ENCODE data around the gene CACNA1F.

The CACNA1F gene

GRCh38 chrX:49233176-49233575 is at the start of gene CACNA1F:
TSS of gene CACNA1F (minus strand) at chrX:49233340. CDS start at chrX:49233309, 31 bp downstream.
- DNase-seq, result no peak

GRCh38 chrX:49282647-49283011 is 49.5 kb upstream of the CACNA1F start:
- DNase-seq, result peak; percentile 13

- no peak for DNase-seq
Observed at GRCh38 chrX:49278081-49278480, 44.9 kb upstream of the CACNA1F start.

- no peak for DNase-seq
Observed at GRCh38 chrX:49277535-49277830, 44.3 kb upstream of the CACNA1F start.

- DNase-seq, result no peak
Observed at GRCh38 chrX:49276671-49277534, 43.8 kb upstream of the CACNA1F start.

- DNase-seq, result no peak
Observed at GRCh38 chrX:49276207-49276606, 43.1 kb upstream of the CACNA1F start.

GRCh38 chrX:49273181-49273727 is 40.1 kb upstream of the CACNA1F start:
- no peak for DNase-seq

GRCh38 chrX:49272421-49272820 is 39.3 kb upstream of the CACNA1F start:
- DNase-seq, result no peak

GRCh38 chrX:49271341-49271740 is 38.2 kb upstream of the CACNA1F start:
- DNase-seq, result no peak

GRCh38 chrX:49270249-49270921 is 37.2 kb upstream of the CACNA1F start:
- no peak for DNase-seq

GRCh38 chrX:49269767-49270248 is 36.7 kb upstream of the CACNA1F start, which contains the start of gene PPP1R3F:
TSS of gene PPP1R3F (plus strand) at chrX:49269793. CDS start at chrX:49269870, 77 bp downstream.
- no peak for DNase-seq

GRCh38 chrX:49269010-49269766 is 36.0 kb upstream of the CACNA1F start:
- peak; percentile 96 for DNase-seq

- DNase-seq, result no peak
Observed at GRCh38 chrX:49268702-49269009, 35.5 kb upstream of the CACNA1F start.

GRCh38 chrX:49266523-49267445 is 33.6 kb upstream of the CACNA1F start:
- DNase-seq, result no peak

- DNase-seq, result no peak
Observed at GRCh38 chrX:49264460-49264859, 31.3 kb upstream of the CACNA1F start, which contains the start of gene FOXP3. TSS of gene FOXP3 (minus strand) at chrX:49264710. CDS start at chrX:49258505, 6,205 bp downstream.

- DNase-seq, result no peak
Observed at GRCh38 chrX:49263631-49264030, 30.5 kb upstream of the CACNA1F start.

- no peak for DNase-seq
Observed at GRCh38 chrX:49262603-49263002, 29.5 kb upstream of the CACNA1F start.

- no peak for DNase-seq
Observed at GRCh38 chrX:49260221-49260985, 27.3 kb upstream of the CACNA1F start.

- no peak for DNase-seq
Observed at GRCh38 chrX:49258749-49259124, 25.6 kb upstream of the CACNA1F start.

- no peak for DNase-seq
Observed at GRCh38 chrX:49257846-49258748, 25.0 kb upstream of the CACNA1F start.

All from DMS 273 treated with DMSO at 0.1 percent for 48 hours (cell line).